ENCODE data around the gene NUP188. TPM values are rescaled to one million over a fixed set of nuclear protein-coding genes. Genes with fewer than 3 reads are reported as not detected.

NUP188 gene
- total RNA-seq, 1 experiment from 2014 or later = 52.0 TPM

- CTCF ChIA-PET = no interaction called here
- H3K27me3 ChIP-seq (ENCODE audit: low read length) = no peaks in the 10 kb centered on the region
- H3K79me2 ChIP-seq (ENCODE audit: low read length) = peaks cover 24% of the 10 kb centered on the region; the same call in 1 of the 2 replicates
- intact Hi-C loops (cut with micrococcal nuclease) = no loop called here
- no peak overlapping the region for H2AFZ ChIP-seq (ENCODE audit: low read length)
- H3K4me2 ChIP-seq (ENCODE audit: low read length) = no peak overlapping the region
- H3K4me1 ChIP-seq (ENCODE audit: insufficient read depth, low read length) = peaks cover 34% of the 10 kb centered on the region
- H3K36me3 ChIP-seq (ENCODE audit: low read depth, low read length) = peaks cover 18% of the 10 kb centered on the region
- DNase-seq = no peak
- H3K9ac ChIP-seq (ENCODE audit: low read length) = no peak overlapping the region
- POLR2A ChIA-PET (ENCODE audit: unreplicated experiment) = no interaction called here
- TF ChIP-seq EZH2 (IDR thresholded peaks at IDR 0.05; ENCODE audit: low read length, unreplicated experiment) (no peak), EZH2phosphoT487 (IDR thresholded peaks at IDR 0.05; ENCODE audit: borderline replicate concordance, low read length) (no peak)
- TF ChIP-seq, protein P1, sequence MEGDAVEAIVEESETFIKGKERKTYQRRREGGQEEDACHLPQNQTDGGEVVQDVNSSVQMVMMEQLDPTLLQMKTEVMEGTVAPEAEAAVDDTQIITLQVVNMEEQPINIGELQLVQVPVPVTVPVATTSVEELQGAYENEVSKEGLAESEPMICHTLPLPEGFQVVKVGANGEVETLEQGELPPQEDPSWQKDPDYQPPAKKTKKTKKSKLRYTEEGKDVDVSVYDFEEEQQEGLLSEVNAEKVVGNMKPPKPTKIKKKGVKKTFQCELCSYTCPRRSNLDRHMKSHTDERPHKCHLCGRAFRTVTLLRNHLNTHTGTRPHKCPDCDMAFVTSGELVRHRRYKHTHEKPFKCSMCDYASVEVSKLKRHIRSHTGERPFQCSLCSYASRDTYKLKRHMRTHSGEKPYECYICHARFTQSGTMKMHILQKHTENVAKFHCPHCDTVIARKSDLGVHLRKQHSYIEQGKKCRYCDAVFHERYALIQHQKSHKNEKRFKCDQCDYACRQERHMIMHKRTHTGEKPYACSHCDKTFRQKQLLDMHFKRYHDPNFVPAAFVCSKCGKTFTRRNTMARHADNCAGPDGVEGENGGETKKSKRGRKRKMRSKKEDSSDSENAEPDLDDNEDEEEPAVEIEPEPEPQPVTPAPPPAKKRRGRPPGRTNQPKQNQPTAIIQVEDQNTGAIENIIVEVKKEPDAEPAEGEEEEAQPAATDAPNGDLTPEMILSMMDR (conservative IDR thresholded peaks at IDR 0.05; ENCODE audit: low read depth, low read length) = no peak
- no peak for ATAC-seq
- H3F3A ChIP-seq (ENCODE audit: low read length, unreplicated experiment) = no peaks in the 10 kb centered on the region
- H3K4me3 ChIP-seq (ENCODE audit: low read length) = no peak overlapping the region
- BruUV-seq (replicated peaks) = no TSS peak
- H3K27ac ChIP-seq (ENCODE audit: low read length) = peak overlapping the region; percentile 69
- H4K20me1 ChIP-seq (ENCODE audit: low read length) = no peaks in the 10 kb centered on the region
- H3K9me2 ChIP-seq (replicated peaks; ENCODE audit: low read length) = no peaks in the 10 kb centered on the region
- no peaks in the 10 kb centered on the region for H3K9me3 ChIP-seq (ENCODE audit: low read length)
These were observed 44.4 kb upstream of the NUP188 start for GRCh38 chr9:128903079-128903461.

DNA sequence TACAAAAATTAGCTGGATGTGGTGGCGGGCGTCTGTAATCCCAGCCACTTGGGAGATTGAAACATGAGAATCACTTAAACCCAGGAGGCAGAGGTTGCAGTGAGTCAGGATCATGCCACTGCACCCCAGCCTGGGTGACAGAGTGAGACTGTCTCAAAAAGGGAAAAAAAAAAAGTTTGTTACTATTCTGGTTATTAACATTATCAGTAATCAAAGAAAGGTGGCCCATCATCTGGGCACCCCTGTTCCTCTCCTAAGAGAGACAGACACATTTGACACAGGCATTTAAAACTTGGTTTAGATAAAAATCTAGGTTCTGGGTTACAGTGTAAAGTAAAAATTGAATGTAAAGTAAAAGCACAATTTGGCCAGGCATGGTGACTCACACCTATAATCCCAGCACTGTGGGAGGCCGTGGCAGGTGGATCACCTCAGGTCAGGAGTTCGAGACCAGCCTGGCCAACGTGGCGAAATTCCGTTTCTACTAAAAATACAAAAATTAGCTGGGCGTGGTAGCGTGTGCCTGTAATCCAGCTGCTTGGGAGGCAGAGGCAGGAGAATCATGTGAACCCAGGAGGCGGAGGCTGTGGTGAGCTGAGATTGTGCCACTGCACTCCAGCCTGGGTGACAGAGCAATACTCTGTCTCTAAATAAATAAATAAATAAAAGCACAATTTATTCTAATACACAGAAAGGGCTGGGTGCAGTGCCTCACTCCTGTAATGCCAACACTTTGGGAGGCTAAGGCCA is 43.5 kb upstream of the NUP188 start:
- H3K4me2 ChIP-seq (ENCODE audit: low read length) = no peak overlapping the region
- DNase-seq (peak; percentile 31), ATAC-seq (no peak)
- H3K36me3 ChIP-seq (ENCODE audit: low read depth, low read length) = peaks cover 20% of the 10 kb centered on the region
- H3K4me3 ChIP-seq (ENCODE audit: low read length) = no peak overlapping the region
- no peaks in the 10 kb centered on the region for H3K9me2 ChIP-seq (replicated peaks; ENCODE audit: low read length)
- ChIA-PET POLR2A (ENCODE audit: unreplicated experiment) (no interaction called here), CTCF (no interaction called here)
- H3F3A ChIP-seq (ENCODE audit: low read length, unreplicated experiment) = no peaks in the 10 kb centered on the region
- no TSS peak for BruUV-seq (replicated peaks)
- H2AFZ ChIP-seq (ENCODE audit: low read length) = no peak overlapping the region
- intact Hi-C loops (cut with micrococcal nuclease) = no loop called here
- H3K79me2 ChIP-seq (ENCODE audit: low read length) = peaks cover 22% of the 10 kb centered on the region; the same call in 1 of the 2 replicates
- no peaks in the 10 kb centered on the region for H4K20me1 ChIP-seq (ENCODE audit: low read length)
- TF ChIP-seq, protein P1 (conservative IDR thresholded peaks at IDR 0.05; ENCODE audit: low read depth, low read length) = no peak
- TF ChIP-seq EZH2 (IDR thresholded peaks at IDR 0.05; ENCODE audit: low read length, unreplicated experiment) = no peak
- no peak for TF ChIP-seq EZH2phosphoT487 (IDR thresholded peaks at IDR 0.05; ENCODE audit: borderline replicate concordance, low read length)
- H3K27ac ChIP-seq (ENCODE audit: low read length) = peak overlapping the region; percentile 23; the same call in 1 of the 2 replicates
- H3K9me3 ChIP-seq (ENCODE audit: low read length) = no peaks in the 10 kb centered on the region
- H3K4me1 ChIP-seq (ENCODE audit: insufficient read depth, low read length) = peaks cover 34% of the 10 kb centered on the region
- H3K9ac ChIP-seq (ENCODE audit: low read length) = no peak overlapping the region
- H3K27me3 ChIP-seq (ENCODE audit: low read length) = no peaks in the 10 kb centered on the region

- no peaks in the 10 kb centered on the region for H3F3A ChIP-seq (ENCODE audit: low read length, unreplicated experiment)
- peaks cover 25% of the 10 kb centered on the region for H3K36me3 ChIP-seq (ENCODE audit: low read depth, low read length)
- no peak overlapping the region for H2AFZ ChIP-seq (ENCODE audit: low read length)
- no peak overlapping the region for H3K4me3 ChIP-seq (ENCODE audit: low read length)
- CTCF ChIA-PET = no interaction called here
- peaks cover 30% of the 10 kb centered on the region for H3K4me1 ChIP-seq (ENCODE audit: insufficient read depth, low read length)
- H3K9me3 ChIP-seq (ENCODE audit: low read length) = no peaks in the 10 kb centered on the region
- TF ChIP-seq, protein P1 (conservative IDR thresholded peaks at IDR 0.05; ENCODE audit: low read depth, low read length) = no peak
- no peak for TF ChIP-seq EZH2phosphoT487 (IDR thresholded peaks at IDR 0.05; ENCODE audit: borderline replicate concordance, low read length)
- TF ChIP-seq EZH2 (IDR thresholded peaks at IDR 0.05; ENCODE audit: low read length, unreplicated experiment) = no peak
- DNase-seq = no peak
- peaks cover 40% of the 10 kb centered on the region for H3K79me2 ChIP-seq (ENCODE audit: low read length)
- H3K9me2 ChIP-seq (replicated peaks; ENCODE audit: low read length) = no peaks in the 10 kb centered on the region
- POLR2A ChIA-PET (ENCODE audit: unreplicated experiment) = no interaction called here
- no TSS peak for BruUV-seq (replicated peaks)
- no peak overlapping the region for H3K9ac ChIP-seq (ENCODE audit: low read length)
- H3K27me3 ChIP-seq (ENCODE audit: low read length) = no peaks in the 10 kb centered on the region
- intact Hi-C loops (cut with micrococcal nuclease) = no loop called here
- H4K20me1 ChIP-seq (ENCODE audit: low read length) = no peaks in the 10 kb centered on the region
- ATAC-seq = no peak
- no peak overlapping the region for H3K27ac ChIP-seq (ENCODE audit: low read length)
- no peak overlapping the region for H3K4me2 ChIP-seq (ENCODE audit: low read length)
These were observed 41.5 kb upstream of the NUP188 start for GRCh38 chr9:128905964-128906363.
